ENCODE measurements around the gene MED26. TPM values are rescaled to one million over a fixed set of nuclear protein-coding genes. Genes with fewer than 3 reads are reported as not detected.
A peak's percentile ranks its signal among the peaks of the same experiment; 100 is the strongest.

Gene MED26
- total and polyA plus RNA-seq, 9 of the 15 experiments (the other 6 are each of a cell fraction or from before 2014, with no cell fraction given), result 0.71 to 15.1 (median 6.2) TPM

DNA sequence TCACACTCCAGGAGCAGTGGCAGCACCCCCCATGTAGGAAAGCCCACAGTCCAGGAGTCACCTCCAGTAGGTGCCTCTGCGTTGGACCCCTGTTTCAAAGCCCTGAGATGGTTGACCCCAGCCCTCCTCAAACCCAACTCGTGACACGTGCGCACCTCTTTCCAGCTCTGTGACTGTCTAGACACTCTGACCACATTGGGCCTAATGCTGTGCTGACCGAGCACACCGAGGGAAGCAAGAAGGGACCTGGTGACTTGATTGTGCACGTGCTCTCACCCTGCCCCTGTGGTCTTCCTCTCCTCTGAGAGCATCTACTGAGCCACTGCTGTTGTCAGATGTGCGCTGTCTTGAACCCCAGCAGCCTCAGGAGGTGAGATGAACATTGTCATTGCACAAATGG is 32.9 kb downstream of the MED26 start:
- WGBS (ENCODE audit: insufficient coverage, low coverage, missing lambda C conversion rate), result 79% methylated on average over 8 of the region's 8 CpGs
- Histone ChIP-seq H4K20me1 (replicated peaks; ENCODE audit: control insufficient read depth, insufficient read depth, low read length) (peaks cover 80% of the 10 kb centered on the region), H3K4me3 (no peak overlapping the region), H2AFZ (ENCODE audit: low read depth, low read length) (no peak overlapping the region), H3K4me1 (replicated peaks in 1 of 2; ENCODE audit: control insufficient read depth in 2 of 2, insufficient read depth in 2 of 2, low read length in 2 of 2) (peaks cover 3 to 27% of the 10 kb centered on the region in 2 experiments; a peak in 4 of 5 replicates), H3K4me2 (ENCODE audit: insufficient read depth, low read length) (no peak overlapping the region), H3K36me3 (ENCODE audit: control insufficient read depth, insufficient read depth, low read length) (peaks cover 6% of the 10 kb centered on the region; the same call in 2 of the 3 replicates), H3K79me2 (ENCODE audit: control insufficient read depth, insufficient read depth, low read length) (peaks cover 94% of the 10 kb centered on the region), H3K9me1 (ENCODE audit: control insufficient read depth, insufficient read depth, low read length) (peaks cover 3% of the 10 kb centered on the region), H3K9ac (ENCODE audit: insufficient read depth in 1 of 2, low read depth in 2 of 2, low read length in 2 of 2) (peak overlapping the region in 1 of 2 experiments; percentile 84; a peak in 2 of 4 replicates), H3K9me3 (replicated peaks; ENCODE audit: control insufficient read depth, insufficient read depth, low read depth, low read length) (no peaks in the 10 kb centered on the region), H3K27me3 (ENCODE audit: control insufficient read depth in 2 of 2, insufficient read depth in 2 of 2, low read length in 2 of 2) (no peaks in the 10 kb centered on the region), H3K27ac (ENCODE audit: extremely low read depth, low read depth, low read length) (no peak overlapping the region)
- DNase-seq (ENCODE audit: extremely low read depth in 1 of 4, low spot score in 3 of 4) (no peak), ATAC-seq (no peak; the same call in 2 of the 3 replicates), FAIRE-seq (no peak)
- intact Hi-C loops (cut with micrococcal nuclease) (no loop called here), in situ Hi-C loops (cut with MboI) (no loop called here)
- CTCF ChIA-PET (ENCODE audit: low intra/inter-chr PET ratio), result no interaction called here
- POLR2A ChIA-PET, result interaction anchor here (0.9 to 1.1 kb wide), 2 partner anchors 12 to 14 kb away, joined by 3 read pairs; no protein-coding TSS in a partner anchor
- BruUV-seq (replicated peaks), result no TSS peak
- TF ChIP-seq, protein P1, sequence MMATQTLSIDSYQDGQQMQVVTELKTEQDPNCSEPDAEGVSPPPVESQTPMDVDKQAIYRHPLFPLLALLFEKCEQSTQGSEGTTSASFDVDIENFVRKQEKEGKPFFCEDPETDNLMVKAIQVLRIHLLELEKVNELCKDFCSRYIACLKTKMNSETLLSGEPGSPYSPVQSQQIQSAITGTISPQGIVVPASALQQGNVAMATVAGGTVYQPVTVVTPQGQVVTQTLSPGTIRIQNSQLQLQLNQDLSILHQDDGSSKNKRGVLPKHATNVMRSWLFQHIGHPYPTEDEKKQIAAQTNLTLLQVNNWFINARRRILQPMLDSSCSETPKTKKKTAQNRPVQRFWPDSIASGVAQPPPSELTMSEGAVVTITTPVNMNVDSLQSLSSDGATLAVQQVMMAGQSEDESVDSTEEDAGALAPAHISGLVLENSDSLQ (IDR thresholded peaks at IDR 0.05), result no peak
- TF ChIP-seq, protein P2, sequence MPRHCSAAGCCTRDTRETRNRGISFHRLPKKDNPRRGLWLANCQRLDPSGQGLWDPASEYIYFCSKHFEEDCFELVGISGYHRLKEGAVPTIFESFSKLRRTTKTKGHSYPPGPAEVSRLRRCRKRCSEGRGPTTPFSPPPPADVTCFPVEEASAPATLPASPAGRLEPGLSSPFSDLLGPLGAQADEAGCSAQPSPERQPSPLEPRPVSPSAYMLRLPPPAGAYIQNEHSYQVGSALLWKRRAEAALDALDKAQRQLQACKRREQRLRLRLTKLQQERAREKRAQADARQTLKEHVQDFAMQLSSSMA (CRISPR knock-in tag; IDR thresholded peaks at IDR 0.05), result no peak
- TF ChIP-seq ETV1 (tag; conservative IDR thresholded peaks at IDR 0.05; ENCODE audit: low read depth), result no peak
- TF ChIP-seq, protein P3, sequence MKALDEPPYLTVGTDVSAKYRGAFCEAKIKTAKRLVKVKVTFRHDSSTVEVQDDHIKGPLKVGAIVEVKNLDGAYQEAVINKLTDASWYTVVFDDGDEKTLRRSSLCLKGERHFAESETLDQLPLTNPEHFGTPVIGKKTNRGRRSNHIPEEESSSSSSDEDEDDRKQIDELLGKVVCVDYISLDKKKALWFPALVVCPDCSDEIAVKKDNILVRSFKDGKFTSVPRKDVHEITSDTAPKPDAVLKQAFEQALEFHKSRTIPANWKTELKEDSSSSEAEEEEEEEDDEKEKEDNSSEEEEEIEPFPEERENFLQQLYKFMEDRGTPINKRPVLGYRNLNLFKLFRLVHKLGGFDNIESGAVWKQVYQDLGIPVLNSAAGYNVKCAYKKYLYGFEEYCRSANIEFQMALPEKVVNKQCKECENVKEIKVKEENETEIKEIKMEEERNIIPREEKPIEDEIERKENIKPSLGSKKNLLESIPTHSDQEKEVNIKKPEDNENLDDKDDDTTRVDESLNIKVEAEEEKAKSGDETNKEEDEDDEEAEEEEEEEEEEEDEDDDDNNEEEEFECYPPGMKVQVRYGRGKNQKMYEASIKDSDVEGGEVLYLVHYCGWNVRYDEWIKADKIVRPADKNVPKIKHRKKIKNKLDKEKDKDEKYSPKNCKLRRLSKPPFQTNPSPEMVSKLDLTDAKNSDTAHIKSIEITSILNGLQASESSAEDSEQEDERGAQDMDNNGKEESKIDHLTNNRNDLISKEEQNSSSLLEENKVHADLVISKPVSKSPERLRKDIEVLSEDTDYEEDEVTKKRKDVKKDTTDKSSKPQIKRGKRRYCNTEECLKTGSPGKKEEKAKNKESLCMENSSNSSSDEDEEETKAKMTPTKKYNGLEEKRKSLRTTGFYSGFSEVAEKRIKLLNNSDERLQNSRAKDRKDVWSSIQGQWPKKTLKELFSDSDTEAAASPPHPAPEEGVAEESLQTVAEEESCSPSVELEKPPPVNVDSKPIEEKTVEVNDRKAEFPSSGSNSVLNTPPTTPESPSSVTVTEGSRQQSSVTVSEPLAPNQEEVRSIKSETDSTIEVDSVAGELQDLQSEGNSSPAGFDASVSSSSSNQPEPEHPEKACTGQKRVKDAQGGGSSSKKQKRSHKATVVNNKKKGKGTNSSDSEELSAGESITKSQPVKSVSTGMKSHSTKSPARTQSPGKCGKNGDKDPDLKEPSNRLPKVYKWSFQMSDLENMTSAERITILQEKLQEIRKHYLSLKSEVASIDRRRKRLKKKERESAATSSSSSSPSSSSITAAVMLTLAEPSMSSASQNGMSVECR (CRISPR knock-in tag; IDR thresholded peaks at IDR 0.05), result no peak

All from K562 (cell line).